Neural cell (in vitro differentiated cells): ENCODE data around the gene LILRA1. TPM values are rescaled to one million over a fixed set of nuclear protein-coding genes. Genes with fewer than 3 reads are reported as not detected.
"Not testable (repeated sequence)": the region's sequence is repeated elsewhere in the genome, so short reads cannot be mapped to it uniquely, and the experiment has no call there.

Experiments used
- H2AFZ ChIP-seq: fragments of 200-600, 300-800 bp; sonication (generic), shearing (Covaris generic); 2 replicates; pipeline ENCODE4 v1.6.0; 2014; ENCODE audit warnings: low read depth, mild to moderate bottlenecking, antibody characterized with exemption, low read length, moderate library complexity
- H3F3A ChIP-seq: fragments of 200-600 bp; shearing (Covaris generic); 2 replicates; pipeline ENCODE4 v1.6.1; 2016; ENCODE audit warnings: mild to moderate bottlenecking, moderate library complexity, mixed read lengths, antibody characterized with exemption, low read length; ENCODE audit not compliant: insufficient read depth, poor library complexity, severe bottlenecking
- H3K27ac ChIP-seq: fragments of 200-600, 300-800 bp; sonication (generic), shearing (Covaris generic); 2 replicates; pipeline ENCODE4 v1.5.1; 2014; ENCODE audit warnings: mild to moderate bottlenecking, low read length, moderate library complexity
- H3K27me3 ChIP-seq: fragments of 300-800, 200-600 bp; sonication (generic), shearing (Covaris generic); 2 replicates; pipeline ENCODE4 v1.6.0; 2014; ENCODE audit warnings: mild to moderate bottlenecking, low read depth, low read length, moderate library complexity; ENCODE audit not compliant: insufficient read depth
- H3K36me3 ChIP-seq: fragments of 300-800, 200-600 bp; sonication (generic), shearing (Covaris generic); 2 replicates; pipeline ENCODE4 v1.5.1; 2014; ENCODE audit warnings: mild to moderate bottlenecking, antibody characterized with exemption, low read length, moderate library complexity; ENCODE audit not compliant: insufficient read depth
- H3K4me2 ChIP-seq: fragments of 300-800, 200-600 bp; sonication (generic), shearing (Covaris generic); 2 replicates; pipeline ENCODE4 v1.6.0; 2014; ENCODE audit warnings: mild to moderate bottlenecking, low read length
- H3K4me3 ChIP-seq: fragments of 300-800, 200-600 bp; sonication (generic), shearing (Covaris generic); 2 replicates; pipeline ENCODE4 v1.5.1; 2014; ENCODE audit warnings: mild to moderate bottlenecking, low read length, moderate library complexity
- H3K79me2 ChIP-seq: fragments of 200-600 bp; shearing (Covaris generic); replicated peaks from 2 replicates; pipeline ENCODE4 v1.6.0; 2014; ENCODE audit warnings: mild to moderate bottlenecking, low read length, moderate library complexity; ENCODE audit not compliant: insufficient read depth
- H3K9ac ChIP-seq: fragments of 300-800, 200-600 bp; sonication (generic), shearing (Covaris generic); 2 replicates; pipeline ENCODE4 v1.6.1; 2016; ENCODE audit warnings: mild to moderate bottlenecking, low read length, mixed read lengths
- H3K9me2 ChIP-seq: fragments of 200-600 bp; shearing (Covaris generic); 2 replicates; pipeline ENCODE4 v1.6.1; 2016; ENCODE audit warnings: mild to moderate bottlenecking, low read length, mixed read lengths; ENCODE audit not compliant: insufficient read depth
- H3K9me3 ChIP-seq: fragments of 200-600, 300-800 bp; sonication (generic), shearing (Covaris generic); 2 replicates; pipeline ENCODE4 v1.6.1; 2016; ENCODE audit warnings: mild to moderate bottlenecking, mixed run types, low read length, moderate library complexity, mixed read lengths
- H4K20me1 ChIP-seq: fragments of 200-600 bp; shearing (Covaris generic); 2 replicates; pipeline ENCODE4 v1.6.1; 2016; ENCODE audit warnings: mild to moderate bottlenecking, mixed run types; ENCODE audit not compliant: insufficient read depth
- EP300 ChIP-seq: fragments of 450-650 bp; conservative IDR thresholded peaks from 2 replicates; pipeline ENCODE4 v1.6.1; 2014; ENCODE audit warnings: antibody characterized with exemption, mild to moderate bottlenecking, moderate library complexity; ENCODE audit not compliant: poor library complexity, severe bottlenecking
- EZH2 ChIP-seq: fragments of 200-600, 300-800 bp; shearing (Covaris generic), sonication (generic); IDR thresholded peaks from 2 replicates; pipeline ENCODE4 v1.6.1; 2014; ENCODE audit warnings: antibody characterized with exemption, low read length, borderline replicate concordance, mild to moderate bottlenecking; ENCODE audit not compliant: insufficient read depth, poor library complexity, severe bottlenecking
- MXI1 ChIP-seq: fragments of 450-650 bp; conservative IDR thresholded peaks from 2 replicates; pipeline ENCODE4 v1.6.1; 2014; ENCODE audit warnings: antibody characterized with exemption, mild to moderate bottlenecking; ENCODE audit not compliant: poor library complexity, severe bottlenecking
- POLR2AphosphoS5 ChIP-seq: IDR thresholded peaks from 2 replicates; pipeline ENCODE4 v1.6.1; 2012
- RAD21 ChIP-seq: fragments of 450-650 bp; conservative IDR thresholded peaks from 2 replicates; pipeline ENCODE4 v1.6.1; 2014; ENCODE audit warnings: antibody characterized with exemption, mild to moderate bottlenecking, moderate library complexity
- SMC3 ChIP-seq: fragments of 450-650 bp; conservative IDR thresholded peaks from 2 replicates; pipeline ENCODE4 v1.6.1; 2014; ENCODE audit warnings: antibody characterized with exemption, mild to moderate bottlenecking, moderate library complexity; ENCODE audit not compliant: poor library complexity
- TAF1 ChIP-seq: IDR thresholded peaks from 2 replicates; pipeline ENCODE4 v1.6.1; 2012; ENCODE audit warnings: low read depth
- polyA plus RNA-seq: library from polyadenylated mRNA; depleted of rRNA; stranded (reverse); fragments of >200 nt; gene quantifications from 2 replicates; pipeline ENCODE4 v1.2.3, GENCODE V29; 2014
- TF ChIP-seq, protein P1 (sequence below): IDR thresholded peaks from 2 replicates; pipeline ENCODE4 v1.6.1; 2012; ENCODE audit warnings: borderline replicate concordance
- TF ChIP-seq, protein P2 (sequence below): fragments of 450-650 bp; IDR thresholded peaks from 2 replicates; pipeline ENCODE4 v1.5.1; 2014; ENCODE audit warnings: antibody characterized with exemption, mild to moderate bottlenecking, moderate library complexity; ENCODE audit not compliant: poor library complexity, severe bottlenecking

The LILRA1 gene
- polyA plus RNA-seq, 1 donor from 2014 or later, result not detected

DNA sequence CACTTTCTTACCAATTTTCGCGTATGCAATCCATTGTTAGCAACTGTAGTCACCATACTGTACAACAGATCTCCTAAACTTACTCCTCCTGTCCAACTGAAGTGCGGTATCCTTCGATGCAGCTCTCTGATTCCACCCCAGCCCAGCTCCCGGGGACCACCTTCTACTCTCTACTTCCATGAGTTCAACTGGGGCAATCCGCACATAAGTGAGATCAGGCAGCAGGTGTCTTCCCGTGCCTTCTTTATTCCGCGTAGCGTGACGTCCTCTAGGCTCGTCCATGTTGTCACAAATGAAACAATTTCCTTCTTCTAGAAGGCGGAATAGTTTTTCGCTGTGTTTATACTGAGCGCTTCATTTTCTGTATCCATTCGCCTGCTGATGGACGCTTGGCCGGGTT is 45.3 kb downstream of the LILRA1 start:
- no peak overlapping the region for H3K4me3 ChIP-seq
- H3K36me3 ChIP-seq, result no peaks in the 10 kb centered on the region
- no peaks in the 10 kb centered on the region for H3K9me3 ChIP-seq
- H3K27me3 ChIP-seq, result no peaks in the 10 kb centered on the region
- H3K9ac ChIP-seq, result no peak overlapping the region
- no peaks in the 10 kb centered on the region for H3F3A ChIP-seq
- no peak overlapping the region for H3K4me2 ChIP-seq
- H2AFZ ChIP-seq, result no peak overlapping the region
- no peaks in the 10 kb centered on the region for H3K9me2 ChIP-seq
- TF ChIP-seq EP300 (no peak), POLR2AphosphoS5 (no peak), SMC3 (no peak), TAF1 (no peak), EZH2 (no peak), RAD21 (no peak), MXI1 (no peak)
- TF ChIP-seq, protein P1, sequence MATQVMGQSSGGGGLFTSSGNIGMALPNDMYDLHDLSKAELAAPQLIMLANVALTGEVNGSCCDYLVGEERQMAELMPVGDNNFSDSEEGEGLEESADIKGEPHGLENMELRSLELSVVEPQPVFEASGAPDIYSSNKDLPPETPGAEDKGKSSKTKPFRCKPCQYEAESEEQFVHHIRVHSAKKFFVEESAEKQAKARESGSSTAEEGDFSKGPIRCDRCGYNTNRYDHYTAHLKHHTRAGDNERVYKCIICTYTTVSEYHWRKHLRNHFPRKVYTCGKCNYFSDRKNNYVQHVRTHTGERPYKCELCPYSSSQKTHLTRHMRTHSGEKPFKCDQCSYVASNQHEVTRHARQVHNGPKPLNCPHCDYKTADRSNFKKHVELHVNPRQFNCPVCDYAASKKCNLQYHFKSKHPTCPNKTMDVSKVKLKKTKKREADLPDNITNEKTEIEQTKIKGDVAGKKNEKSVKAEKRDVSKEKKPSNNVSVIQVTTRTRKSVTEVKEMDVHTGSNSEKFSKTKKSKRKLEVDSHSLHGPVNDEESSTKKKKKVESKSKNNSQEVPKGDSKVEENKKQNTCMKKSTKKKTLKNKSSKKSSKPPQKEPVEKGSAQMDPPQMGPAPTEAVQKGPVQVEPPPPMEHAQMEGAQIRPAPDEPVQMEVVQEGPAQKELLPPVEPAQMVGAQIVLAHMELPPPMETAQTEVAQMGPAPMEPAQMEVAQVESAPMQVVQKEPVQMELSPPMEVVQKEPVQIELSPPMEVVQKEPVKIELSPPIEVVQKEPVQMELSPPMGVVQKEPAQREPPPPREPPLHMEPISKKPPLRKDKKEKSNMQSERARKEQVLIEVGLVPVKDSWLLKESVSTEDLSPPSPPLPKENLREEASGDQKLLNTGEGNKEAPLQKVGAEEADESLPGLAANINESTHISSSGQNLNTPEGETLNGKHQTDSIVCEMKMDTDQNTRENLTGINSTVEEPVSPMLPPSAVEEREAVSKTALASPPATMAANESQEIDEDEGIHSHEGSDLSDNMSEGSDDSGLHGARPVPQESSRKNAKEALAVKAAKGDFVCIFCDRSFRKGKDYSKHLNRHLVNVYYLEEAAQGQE, result no peak
- TF ChIP-seq, protein P2, sequence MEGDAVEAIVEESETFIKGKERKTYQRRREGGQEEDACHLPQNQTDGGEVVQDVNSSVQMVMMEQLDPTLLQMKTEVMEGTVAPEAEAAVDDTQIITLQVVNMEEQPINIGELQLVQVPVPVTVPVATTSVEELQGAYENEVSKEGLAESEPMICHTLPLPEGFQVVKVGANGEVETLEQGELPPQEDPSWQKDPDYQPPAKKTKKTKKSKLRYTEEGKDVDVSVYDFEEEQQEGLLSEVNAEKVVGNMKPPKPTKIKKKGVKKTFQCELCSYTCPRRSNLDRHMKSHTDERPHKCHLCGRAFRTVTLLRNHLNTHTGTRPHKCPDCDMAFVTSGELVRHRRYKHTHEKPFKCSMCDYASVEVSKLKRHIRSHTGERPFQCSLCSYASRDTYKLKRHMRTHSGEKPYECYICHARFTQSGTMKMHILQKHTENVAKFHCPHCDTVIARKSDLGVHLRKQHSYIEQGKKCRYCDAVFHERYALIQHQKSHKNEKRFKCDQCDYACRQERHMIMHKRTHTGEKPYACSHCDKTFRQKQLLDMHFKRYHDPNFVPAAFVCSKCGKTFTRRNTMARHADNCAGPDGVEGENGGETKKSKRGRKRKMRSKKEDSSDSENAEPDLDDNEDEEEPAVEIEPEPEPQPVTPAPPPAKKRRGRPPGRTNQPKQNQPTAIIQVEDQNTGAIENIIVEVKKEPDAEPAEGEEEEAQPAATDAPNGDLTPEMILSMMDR, result no peak
- H3K27ac ChIP-seq, result no peak overlapping the region
- no peaks in the 10 kb centered on the region for H4K20me1 ChIP-seq
- H3K79me2 ChIP-seq, result no peaks in the 10 kb centered on the region

DNA sequence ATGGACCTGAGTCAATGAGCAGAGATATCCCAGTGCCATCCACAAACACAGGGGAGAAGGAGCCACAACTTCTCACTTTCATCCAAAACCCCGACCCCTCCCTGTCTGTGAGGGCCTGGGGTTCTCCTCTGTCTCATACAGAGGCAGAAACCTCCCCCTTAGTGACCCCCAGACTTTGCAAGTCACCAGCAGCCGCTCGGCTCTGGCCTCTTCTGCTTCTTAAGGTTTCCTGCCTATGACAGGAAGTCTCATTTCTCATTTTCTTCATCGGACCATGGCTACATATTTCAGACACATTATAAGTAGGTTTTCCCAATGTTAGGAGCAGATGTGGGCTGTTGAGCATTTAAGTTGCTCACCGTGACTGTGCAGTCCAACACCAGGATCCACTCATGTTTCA is 49.5 kb downstream of the LILRA1 start:
- not testable (repeated sequence) for H3F3A ChIP-seq, H3K27ac ChIP-seq, H3K36me3 ChIP-seq, H2AFZ ChIP-seq, H4K20me1 ChIP-seq, H3K4me3 ChIP-seq, H3K79me2 ChIP-seq, H3K9me3 ChIP-seq, H3K4me2 ChIP-seq, H3K9me2 ChIP-seq, H3K27me3 ChIP-seq, H3K9ac ChIP-seq

DNA sequence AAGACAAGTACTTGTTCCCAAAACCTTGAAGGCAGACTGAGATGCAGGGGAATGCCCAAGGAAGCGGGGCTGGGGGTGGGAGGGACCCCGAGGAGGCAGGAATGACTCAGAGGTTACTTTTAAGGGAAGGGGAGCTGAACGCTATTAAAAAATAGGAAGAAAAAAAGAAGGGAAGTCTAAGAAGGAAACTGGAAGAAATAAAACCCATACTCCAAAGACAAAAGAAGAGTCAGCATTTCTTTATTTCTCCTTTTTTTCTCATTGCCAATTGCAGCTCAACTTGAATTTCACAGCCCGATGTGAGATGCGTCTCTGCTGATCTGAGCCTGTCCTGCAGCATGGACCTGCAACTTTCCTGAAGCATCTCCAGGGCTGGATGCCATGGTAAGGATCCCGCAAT is 50.2 kb downstream of the LILRA1 start:
- H3K27me3 ChIP-seq, H3K9ac ChIP-seq, H3F3A ChIP-seq, H4K20me1 ChIP-seq, H3K9me3 ChIP-seq, H3K27ac ChIP-seq, H3K36me3 ChIP-seq, H3K79me2 ChIP-seq, H3K4me2 ChIP-seq, H3K4me3 ChIP-seq, H2AFZ ChIP-seq, H3K9me2 ChIP-seq: not testable (repeated sequence)
